Lung (tissue), 12 donors: Measurements from ENCODE around the gene BMP7. TPM values are rescaled to one million over a fixed set of nuclear protein-coding genes. Genes with fewer than 3 reads are reported as not detected.

Source experiments
- ATAC-seq: fragments of 200-7000 bp; cut with Tn5 transposase; one replicate; pipeline ENCODE4 v1.9.1; 2020; ENCODE audit warnings: moderate number of reproducible peaks; ENCODE audit not compliant: insufficient read depth, low FRiP score
- DNase-seq, 3 donors: peaks; one replicate each; pipeline ENCODE4 v3.0.0-alpha.2; 2013 to 2017
- H3K27ac ChIP-seq, 2 donors: one replicate each; pipeline ENCODE4 v1.5.1; 2013; ENCODE audit warnings: mild to moderate bottlenecking in 2 of 2, moderate library complexity in 2 of 2, control low read depth in 1 of 2, inconsistent platforms in 1 of 2, low read depth in 1 of 2, low read length in 1 of 2
- H3K27me3 ChIP-seq, 3 donors: one replicate each; pipeline ENCODE4 v1.5.1; 2013; ENCODE audit warnings: low read length in 2 of 3; ENCODE audit not compliant: control insufficient read depth in 3 of 3, insufficient read depth in 3 of 3
- H3K36me3 ChIP-seq, 4 donors: one replicate each; pipeline ENCODE4 v1.5.1; 2013; ENCODE audit warnings: low read length in 4 of 4, mild to moderate bottlenecking in 1 of 4, moderate library complexity in 1 of 4; ENCODE audit not compliant: control insufficient read depth in 4 of 4, insufficient read depth in 4 of 4
- H3K4me1 ChIP-seq, 5 donors: one replicate each; pipeline ENCODE4 v1.5.1; 2013; ENCODE audit warnings: low read length in 5 of 5, mild to moderate bottlenecking in 2 of 5, moderate library complexity in 1 of 5; ENCODE audit not compliant: control insufficient read depth in 5 of 5, insufficient read depth in 5 of 5
- H3K4me3 ChIP-seq: one replicate; pipeline ENCODE4 v1.5.1; 2013; ENCODE audit warnings: mild to moderate bottlenecking, control low read depth, moderate library complexity
- H3K9ac ChIP-seq, 2 donors: one replicate each; pipeline ENCODE4 v1.5.1; 2013; ENCODE audit warnings: low read length in 2 of 2, control low read depth in 1 of 2; ENCODE audit not compliant: insufficient read depth in 1 of 2
- H3K9me3 ChIP-seq, 4 donors: one replicate each; pipeline ENCODE4 v1.5.1; 2013; ENCODE audit warnings: low read length in 3 of 4, mild to moderate bottlenecking in 1 of 4, moderate library complexity in 1 of 4; ENCODE audit not compliant: control insufficient read depth in 4 of 4, insufficient read depth in 3 of 4
- CTCF ChIP-seq: IDR thresholded peaks from 2 replicates; pipeline ENCODE4 v1.5.1; 2012; ENCODE audit warnings: mild to moderate bottlenecking; ENCODE audit errors: control extremely low read depth, extremely low read depth
- WGBS, 2 donors: extraction: QIAGEN DNeasy Blood & Tissue Kit; methylation state at CpG; one replicate each; pipeline ENCODE4 v1.1.7; 2013; 5-methylcytosine and 5-hydroxymethylcytosine counted together
- polyA plus RNA-seq, 2 donors: library from polyadenylated mRNA; stranded (reverse); fragments of 200-250 nt; gene quantifications; one replicate each; pipeline ENCODE4 v1.2.1, GENCODE V29; 2013
- total RNA-seq, 2 donors: library from RNA; depleted of rRNA in 1 of 2; stranded (reverse); fragments of >200 nt in 1 of 2; gene quantifications; one replicate each; pipeline ENCODE4 v1.2.1, GENCODE V29; 2014 to 2021
- donor health status: control.
- donor health status: control.
- donor health status: Bipolar disorder and iron deficiency.
- donor health status: healthy.
- donor health status: DM: yes; HTN: yes; CAD: no.

The BMP7 gene
- total and polyA plus RNA-seq, 4 donors, result 0.67 to 10.3 (median 1.4) TPM

GRCh38 chr20:57250607-57251343 is 15.7 kb downstream of the BMP7 start:
- H3K9ac ChIP-seq, result no peak overlapping the region
- H3K36me3 ChIP-seq, result no peaks in the 10 kb centered on the region
- ATAC-seq (no peak), DNase-seq (no peak)
- WGBS, 2 donors, result 27 to 46% methylated on average over 15 of the region's 15 CpGs
- H3K4me1 ChIP-seq, result peaks cover 0 to 17% (median 0%) of the 10 kb centered on the region in 5 donors
- TF ChIP-seq CTCF, result no peak
- H3K9me3 ChIP-seq, result peaks cover 0 to 8% (median 1%) of the 10 kb centered on the region in 4 donors
- H3K27ac ChIP-seq, result no peak overlapping the region
- H3K4me3 ChIP-seq, result no peak overlapping the region
- H3K27me3 ChIP-seq, result no peaks in the 10 kb centered on the region

- ATAC-seq, result no peak
- DNase-seq, result no peak
- Histone ChIP-seq H3K4me3 (no peak overlapping the region), H3K9me3 (peaks cover 0 to 8% (median 1%) of the 10 kb centered on the region in 4 donors), H3K27ac (no peak overlapping the region), H3K9ac (no peak overlapping the region), H3K36me3 (no peaks in the 10 kb centered on the region), H3K4me1 (peaks cover 0 to 17% (median 0%) of the 10 kb centered on the region in 5 donors), H3K27me3 (no peaks in the 10 kb centered on the region)
- no peak for TF ChIP-seq CTCF
- 93 to 94% methylated on average over 3 of the region's 3 CpGs for WGBS, 2 donors
Observed at GRCh38 chr20:57249772-57250171, 16.7 kb downstream of the BMP7 start.

- no peaks in the 10 kb centered on the region for H3K27me3 ChIP-seq
Observed at GRCh38 chr20:57249073-57249472, 17.4 kb downstream of the BMP7 start.

More at GRCh38 chr20:57249073-57249472, 17.4 kb downstream of the BMP7 start:
- Histone ChIP-seq H3K27ac (no peak overlapping the region), H3K9me3 (peaks cover 0 to 8% (median 1%) of the 10 kb centered on the region in 4 donors), H3K9ac (no peak overlapping the region), H3K36me3 (no peaks in the 10 kb centered on the region), H3K4me3 (no peak overlapping the region), H3K4me1 (peaks cover 0 to 17% (median 0%) of the 10 kb centered on the region in 5 donors)
- DNase-seq (no peak), ATAC-seq (no peak)
- WGBS, 2 donors, result 86 to 88% methylated on average over 5 of the region's 5 CpGs
- no peak for TF ChIP-seq CTCF
